A549 treated with Hydrocortisone at 1 μM for 4 hours (cell line): ENCODE results near the gene ELL2. TPM values are rescaled to one million over a fixed set of nuclear protein-coding genes. Genes with fewer than 3 reads are reported as not detected.

Experiments used
- total RNA-seq: library from RNA; stranded (reverse); fragments of 200-300 nt; extraction: Qiagen RNA extraction; gene quantifications from 5 replicates; pipeline ENCODE4 v1.2.3, GENCODE V29; 2022

The ELL2 gene
- 22.7 to 38.1 TPM (median 36.0 TPM) in 5 replicates for total RNA-seq

DNA sequence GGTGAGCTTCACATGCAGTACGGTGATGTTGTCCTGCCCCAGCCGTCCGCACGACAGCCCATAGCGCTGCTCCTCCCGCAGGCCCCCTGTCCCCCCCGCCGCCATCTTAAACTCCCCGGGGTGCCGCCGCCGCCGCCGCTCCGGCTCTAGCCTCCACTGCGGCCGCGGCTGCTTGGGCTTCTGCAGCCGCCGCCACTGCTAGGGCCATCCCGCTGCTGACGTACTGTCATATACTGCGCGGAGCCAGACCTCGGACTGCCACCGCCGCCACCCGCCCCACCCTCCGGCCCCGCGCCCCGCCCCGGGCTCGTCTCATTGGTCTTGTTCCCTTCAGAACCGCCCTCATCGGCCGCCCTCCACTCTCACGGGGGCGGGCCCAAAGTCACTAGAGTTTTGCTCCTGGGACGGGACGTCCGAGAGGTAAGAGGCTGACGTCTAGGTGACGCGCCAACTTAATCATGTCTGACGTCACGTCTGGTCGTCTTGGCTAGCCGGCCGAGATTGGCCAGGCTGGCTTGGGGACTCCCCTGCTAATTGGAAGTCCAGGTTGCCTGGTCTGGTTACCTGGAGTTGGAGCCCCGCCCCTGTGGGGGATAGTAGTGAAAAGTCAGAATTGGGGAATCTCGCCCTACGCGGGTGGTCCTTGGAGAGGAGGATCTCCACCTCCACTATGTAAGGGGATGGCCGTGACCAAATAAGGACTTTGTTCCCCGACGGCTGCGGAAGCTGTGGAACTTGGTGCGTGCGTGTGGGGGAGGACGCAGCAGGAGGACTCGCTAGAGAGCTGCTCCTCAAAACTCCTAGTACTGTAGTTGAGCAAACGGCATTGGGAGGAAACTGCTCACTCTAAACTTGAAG lies at the start of gene ELL2:
Gene ELL2 (minus strand): TSS at position 235 of the 858 bp plus-strand sequence. CDS start 130 bp downstream, at position 105.

Other genes starting within 250 kb of the ELL2 start
- 7.1 to 11.5 TPM (median 9.0 TPM) in 5 replicates for gene RHOBTB3, start 230.5 kb downstream of the ELL2 start, total RNA-seq
- 69.0 to 130 TPM (median 76.7 TPM) in 5 replicates for gene GLRX, start 139.1 kb downstream of the ELL2 start, total RNA-seq